HEK293 (cell line): Measurements from ENCODE around the gene COL4A1.

Experiments used
- KLF9 ChIP-seq: fragments of 450-650 bp; formaldehyde crosslinking; IDR thresholded peaks from 2 replicates; pipeline ENCODE4 v1.5.1; 2016; ENCODE audit warnings: missing biosample characterization, missing genetic modification characterization, low read depth
- PATZ1 ChIP-seq: fragments of 450-650 bp; formaldehyde crosslinking; IDR thresholded peaks from 2 replicates; pipeline ENCODE4 v1.5.1; 2016; ENCODE audit warnings: missing biosample characterization, missing genetic modification characterization
- ZBTB17 ChIP-seq: fragments of 450-650 bp; formaldehyde crosslinking; IDR thresholded peaks from 2 replicates; pipeline ENCODE4 v1.5.1; 2016; ENCODE audit warnings: missing biosample characterization, missing genetic modification characterization
- ZNF121 ChIP-seq: fragments of 450-650 bp; formaldehyde crosslinking; IDR thresholded peaks from 2 replicates; pipeline ENCODE4 v1.5.1; 2016; ENCODE audit warnings: missing biosample characterization, missing genetic modification characterization
- ZNF544 ChIP-seq: fragments of 450-650 bp; formaldehyde crosslinking; IDR thresholded peaks from 2 replicates; pipeline ENCODE4 v1.5.0; 2017; ENCODE audit warnings: missing biosample characterization, missing genetic modification characterization
- ZNF707 ChIP-seq: fragments of 450-650 bp; formaldehyde crosslinking; IDR thresholded peaks from 2 replicates; pipeline ENCODE4 v1.5.1; 2016; ENCODE audit warnings: missing biosample characterization, missing genetic modification characterization
- ZNF785 ChIP-seq: fragments of 450-650 bp; formaldehyde crosslinking; IDR thresholded peaks from 2 replicates; pipeline ENCODE4 v1.5.1; 2016; ENCODE audit warnings: missing biosample characterization, missing genetic modification characterization
- ZNF830 ChIP-seq: fragments of 450-650 bp; IDR thresholded peaks from 2 replicates; pipeline ENCODE4 v1.5.0; 2018; ENCODE audit warnings: missing biosample characterization, missing genetic modification characterization, low read depth, mild to moderate bottlenecking, moderate library complexity
- ZNF837 ChIP-seq: fragments of 450-650 bp; formaldehyde crosslinking; IDR thresholded peaks from 2 replicates; pipeline ENCODE4 v1.5.1; 2016; ENCODE audit warnings: missing biosample characterization, missing genetic modification characterization
- TF ChIP-seq, protein P1 (sequence below): fragments of 450-650 bp; formaldehyde crosslinking; IDR thresholded peaks from 2 replicates; pipeline ENCODE4 v1.5.1; 2016; ENCODE audit warnings: missing biosample characterization, missing genetic modification characterization
- TF ChIP-seq, protein P2 (sequence below): fragments of 450-650 bp; formaldehyde crosslinking; IDR thresholded peaks from 2 replicates; pipeline ENCODE4 v1.5.1; 2016; ENCODE audit warnings: missing biosample characterization, missing genetic modification characterization, borderline replicate concordance

DNA sequence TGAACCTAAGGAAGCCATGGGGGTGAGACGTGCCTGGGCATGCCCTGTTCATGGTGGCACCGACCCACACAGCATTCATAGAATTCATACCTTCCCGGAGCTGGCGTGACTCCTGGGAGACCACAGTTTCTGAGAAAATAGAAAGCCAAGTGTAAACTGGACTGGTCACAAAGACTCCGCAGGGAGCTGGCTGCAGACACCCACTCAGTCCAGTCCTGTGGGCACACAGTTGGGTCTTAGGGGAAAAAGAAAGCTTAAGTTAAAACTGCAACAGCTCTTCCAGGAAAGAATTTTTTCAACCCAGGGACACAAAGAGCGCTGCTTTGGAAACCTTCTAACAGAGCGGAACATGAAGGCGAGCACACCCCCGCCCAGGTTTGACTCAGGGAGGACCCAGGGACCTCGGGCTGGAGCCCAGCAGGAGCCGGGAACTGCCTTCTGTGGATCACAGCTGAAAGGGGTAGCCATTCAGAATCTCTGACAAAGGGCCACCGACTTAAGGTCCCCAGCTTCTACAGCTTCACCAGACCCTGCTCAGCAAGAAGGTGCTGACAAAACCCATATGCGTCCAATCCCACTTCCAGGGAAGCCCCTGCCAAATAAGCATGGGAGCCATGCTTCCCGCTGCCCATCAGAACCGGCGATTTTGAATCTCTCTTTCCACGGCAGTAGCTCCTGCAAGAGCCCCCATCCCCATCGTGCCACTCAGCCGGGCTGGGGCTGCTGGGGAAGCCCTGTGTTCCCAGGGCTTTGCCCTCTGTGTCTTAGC lies 183.7 kb downstream of the COL4A1 start:
- TF ChIP-seq, protein P1, sequence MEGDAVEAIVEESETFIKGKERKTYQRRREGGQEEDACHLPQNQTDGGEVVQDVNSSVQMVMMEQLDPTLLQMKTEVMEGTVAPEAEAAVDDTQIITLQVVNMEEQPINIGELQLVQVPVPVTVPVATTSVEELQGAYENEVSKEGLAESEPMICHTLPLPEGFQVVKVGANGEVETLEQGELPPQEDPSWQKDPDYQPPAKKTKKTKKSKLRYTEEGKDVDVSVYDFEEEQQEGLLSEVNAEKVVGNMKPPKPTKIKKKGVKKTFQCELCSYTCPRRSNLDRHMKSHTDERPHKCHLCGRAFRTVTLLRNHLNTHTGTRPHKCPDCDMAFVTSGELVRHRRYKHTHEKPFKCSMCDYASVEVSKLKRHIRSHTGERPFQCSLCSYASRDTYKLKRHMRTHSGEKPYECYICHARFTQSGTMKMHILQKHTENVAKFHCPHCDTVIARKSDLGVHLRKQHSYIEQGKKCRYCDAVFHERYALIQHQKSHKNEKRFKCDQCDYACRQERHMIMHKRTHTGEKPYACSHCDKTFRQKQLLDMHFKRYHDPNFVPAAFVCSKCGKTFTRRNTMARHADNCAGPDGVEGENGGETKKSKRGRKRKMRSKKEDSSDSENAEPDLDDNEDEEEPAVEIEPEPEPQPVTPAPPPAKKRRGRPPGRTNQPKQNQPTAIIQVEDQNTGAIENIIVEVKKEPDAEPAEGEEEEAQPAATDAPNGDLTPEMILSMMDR = no peak
- no peak for TF ChIP-seq PATZ1
- TF ChIP-seq ZNF544 (tag by site-specific recombination) = no peak
- TF ChIP-seq KLF9 (tag by site-specific recombination) = no peak
- TF ChIP-seq ZNF837 (tag by site-specific recombination) = no peak
- TF ChIP-seq ZNF707 (tag by site-specific recombination) = no peak
- TF ChIP-seq ZNF121 = no peak
- TF ChIP-seq ZNF830 (tag by site-specific recombination) = no peak
- no peak for TF ChIP-seq ZNF785 (tag by site-specific recombination)
- TF ChIP-seq ZBTB17 (tag by site-specific recombination) = no peak
- TF ChIP-seq, protein P2, sequence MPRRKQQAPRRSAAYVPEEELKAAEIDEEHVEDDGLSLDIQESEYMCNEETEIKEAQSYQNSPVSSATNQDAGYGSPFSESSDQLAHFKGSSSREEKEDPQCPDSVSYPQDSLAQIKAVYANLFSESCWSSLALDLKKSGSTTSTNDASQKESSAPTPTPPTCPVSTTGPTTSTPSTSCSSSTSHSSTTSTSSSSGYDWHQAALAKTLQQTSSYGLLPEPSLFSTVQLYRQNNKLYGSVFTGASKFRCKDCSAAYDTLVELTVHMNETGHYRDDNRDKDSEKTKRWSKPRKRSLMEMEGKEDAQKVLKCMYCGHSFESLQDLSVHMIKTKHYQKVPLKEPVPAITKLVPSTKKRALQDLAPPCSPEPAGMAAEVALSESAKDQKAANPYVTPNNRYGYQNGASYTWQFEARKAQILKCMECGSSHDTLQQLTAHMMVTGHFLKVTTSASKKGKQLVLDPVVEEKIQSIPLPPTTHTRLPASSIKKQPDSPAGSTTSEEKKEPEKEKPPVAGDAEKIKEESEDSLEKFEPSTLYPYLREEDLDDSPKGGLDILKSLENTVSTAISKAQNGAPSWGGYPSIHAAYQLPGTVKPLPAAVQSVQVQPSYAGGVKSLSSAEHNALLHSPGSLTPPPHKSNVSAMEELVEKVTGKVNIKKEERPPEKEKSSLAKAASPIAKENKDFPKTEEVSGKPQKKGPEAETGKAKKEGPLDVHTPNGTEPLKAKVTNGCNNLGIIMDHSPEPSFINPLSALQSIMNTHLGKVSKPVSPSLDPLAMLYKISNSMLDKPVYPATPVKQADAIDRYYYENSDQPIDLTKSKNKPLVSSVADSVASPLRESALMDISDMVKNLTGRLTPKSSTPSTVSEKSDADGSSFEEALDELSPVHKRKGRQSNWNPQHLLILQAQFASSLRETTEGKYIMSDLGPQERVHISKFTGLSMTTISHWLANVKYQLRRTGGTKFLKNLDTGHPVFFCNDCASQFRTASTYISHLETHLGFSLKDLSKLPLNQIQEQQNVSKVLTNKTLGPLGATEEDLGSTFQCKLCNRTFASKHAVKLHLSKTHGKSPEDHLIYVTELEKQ = no peak
